Fibroblast of lung (primary cell): ENCODE data around the gene NMU. TPM values are rescaled to one million over a fixed set of nuclear protein-coding genes. Genes with fewer than 3 reads are reported as not detected.
"Not testable (repeated sequence)": the region's sequence is repeated elsewhere in the genome, so short reads cannot be mapped to it uniquely, and the experiment has no call there.

Experiments
- DNase-seq, 2 donors: peaks; one replicate each; pipeline versions ENCODE4 v3.0.0 to v3.0.0-alpha.2; 2010; ENCODE audit warnings: low read depth in 2 of 2
- H2AFZ ChIP-seq: 2 replicates; pipeline ENCODE4 v1.5.1; 2012; ENCODE audit warnings: low read length, control low read depth, inconsistent platforms
- H3K27ac ChIP-seq: 2 replicates; pipeline ENCODE4 v1.5.1; 2011; ENCODE audit warnings: low read length, control low read depth; ENCODE audit not compliant: insufficient read depth
- H3K27me3 ChIP-seq: 2 replicates; pipeline ENCODE4 v1.5.1; 2011; ENCODE audit warnings: mild to moderate bottlenecking, low read length; ENCODE audit not compliant: control insufficient read depth, insufficient read depth
- H3K36me3 ChIP-seq: 2 replicates; pipeline ENCODE4 v1.5.1; 2011; ENCODE audit warnings: low read length; ENCODE audit not compliant: control insufficient read depth, insufficient read depth
- H3K4me1 ChIP-seq: 2 replicates; pipeline ENCODE4 v1.5.1; 2011; ENCODE audit warnings: low read length; ENCODE audit not compliant: control insufficient read depth, insufficient read depth; ENCODE audit errors: extremely low read depth
- H3K4me2 ChIP-seq: 2 replicates; pipeline ENCODE4 v1.5.1; 2011; ENCODE audit warnings: low read length, control low read depth; ENCODE audit not compliant: insufficient read depth; ENCODE audit errors: extremely low read depth
- H3K4me3 ChIP-seq, 4 experiments: fragments of 200-600 bp in 1 of 4; sonication (generic) in 1 of 4; replicated peaks in 1 of 4; 2 replicates each; pipeline ENCODE4 v1.5.1; 2011 to 2016; ENCODE audit warnings: low read length in 4 of 4, low read depth in 3 of 4, mild to moderate bottlenecking in 3 of 4, control low read depth in 2 of 4, inconsistent platforms in 1 of 4, mixed read lengths in 1 of 4; ENCODE audit not compliant: insufficient read depth in 1 of 4; ENCODE audit errors: control extremely low read depth in 1 of 4
- H3K79me2 ChIP-seq: 2 replicates; pipeline ENCODE4 v1.5.1; 2012; ENCODE audit warnings: mild to moderate bottlenecking, low read length, inconsistent platforms; ENCODE audit not compliant: control insufficient read depth, insufficient read depth
- H3K9ac ChIP-seq: 2 replicates; pipeline ENCODE4 v1.5.1; 2011; ENCODE audit warnings: mild to moderate bottlenecking, low read length, control low read depth; ENCODE audit not compliant: insufficient read depth
- H3K9me3 ChIP-seq: 2 replicates; pipeline ENCODE4 v1.5.1; 2012; ENCODE audit warnings: low read depth, low read length; ENCODE audit not compliant: control insufficient read depth, insufficient read depth
- H4K20me1 ChIP-seq: 2 replicates; pipeline ENCODE4 v1.5.1; 2011; ENCODE audit warnings: low read length; ENCODE audit not compliant: control insufficient read depth, insufficient read depth; ENCODE audit errors: extremely low read depth
- CTCF ChIP-seq, 2 donors: IDR thresholded peaks in 1 of 2; conservative IDR thresholded peaks in 1 of 2; 1 replicate in 1 of 2; 2 replicates in 1 of 2; pipeline ENCODE4 v1.5.1; 2011 to 2012; ENCODE audit warnings: low read length in 2 of 2, control low read depth in 1 of 2, inconsistent platforms in 1 of 2, low read depth in 1 of 2, mild to moderate bottlenecking in 1 of 2
- EZH2 ChIP-seq: IDR thresholded peaks from 2 replicates; pipeline ENCODE4 v1.5.1; 2012; ENCODE audit warnings: low read length, control low read depth, mild to moderate bottlenecking; ENCODE audit errors: missing control alignments
- polyA plus RNA-seq, 2 donors: library from polyadenylated mRNA; depleted of rRNA in 1 of 2; stranded (reverse) in 1 of 2; unstranded in 1 of 2; fragments of >200 nt; gene quantifications; 2 replicates each; pipeline ENCODE4 v1.2.1, GENCODE V29; 2011 to 2012; ENCODE audit warnings: missing spikeins in 1 of 2
- total RNA-seq: library from RNA; depleted of rRNA; stranded (reverse); fragments of >200 nt; gene quantifications from 2 replicates; pipeline ENCODE4 v1.2.1, GENCODE V29; 2014

NMU gene
- total and polyA plus RNA-seq, 2 donors (not counting 1 experiment from before 2014, with no cell fraction given): 0.08 TPM; not detected in 1

- Histone ChIP-seq H3K4me1 (peaks cover under 1% of the 10 kb centered on the region), H4K20me1 (no peaks in the 10 kb centered on the region), H3K36me3 (no peaks in the 10 kb centered on the region), H3K9me3 (no peaks in the 10 kb centered on the region), H3K27ac (no peak overlapping the region), H3K27me3 (no peaks in the 10 kb centered on the region), H3K4me3 (peak overlapping the region in 1 of 4 experiments; percentile 13), H2AFZ (no peak overlapping the region), H3K79me2 (no peaks in the 10 kb centered on the region), H3K9ac (no peak overlapping the region), H3K4me2 (peak overlapping the region; percentile 60)
- TF ChIP-seq EZH2 (no peak), CTCF (conservative IDR thresholded peaks at IDR 0.05 in 1 of 2, IDR thresholded peaks at IDR 0.05 in 1 of 2; ENCODE audit: low read depth in 1 of 2, low read length in 2 of 2) (peak; percentile 49 to 50)
- DNase-seq: peak; percentile 46 to 80
These were observed 81.6 kb downstream of the NMU start for GRCh38 chr4:55554453-55555030.

GRCh38 chr4:55553441-55554201 lies 82.5 kb downstream of the NMU start:
- peak; percentile 49 to 68 for DNase-seq

GRCh38 chr4:55551964-55552363 lies 84.1 kb downstream of the NMU start:
- not testable (repeated sequence) for H2AFZ ChIP-seq, H4K20me1 ChIP-seq, H3K27me3 ChIP-seq, DNase-seq, H3K4me3 ChIP-seq, H3K9me3 ChIP-seq, H3K79me2 ChIP-seq, H3K27ac ChIP-seq, H3K9ac ChIP-seq, H3K4me2 ChIP-seq, H3K4me1 ChIP-seq, H3K36me3 ChIP-seq

More at GRCh38 chr4:55553441-55554201, 82.5 kb downstream of the NMU start:
- H2AFZ ChIP-seq: peak overlapping the region; percentile 67
- peak overlapping the region; percentile 60 for H3K27ac ChIP-seq
- TF ChIP-seq EZH2 (no peak), CTCF (conservative IDR thresholded peaks at IDR 0.05 in 1 of 2, IDR thresholded peaks at IDR 0.05 in 1 of 2; ENCODE audit: low read depth in 1 of 2, low read length in 2 of 2) (no peak)
- peaks cover 4% of the 10 kb centered on the region for H3K4me1 ChIP-seq
- H3K27me3 ChIP-seq: no peaks in the 10 kb centered on the region
- H3K4me3 ChIP-seq: peak overlapping the region; percentile 32 to 50 (median 38)
- no peak overlapping the region for H3K9ac ChIP-seq
- H3K36me3 ChIP-seq: no peaks in the 10 kb centered on the region
- no peaks in the 10 kb centered on the region for H3K79me2 ChIP-seq
- no peaks in the 10 kb centered on the region for H4K20me1 ChIP-seq
- peak overlapping the region; percentile 85 for H3K4me2 ChIP-seq
- H3K9me3 ChIP-seq: no peaks in the 10 kb centered on the region
